ENCODE data around the gene TUBGCP3. TPM values are rescaled to one million over a fixed set of nuclear protein-coding genes. Genes with fewer than 3 reads are reported as not detected.

The TUBGCP3 gene
- total RNA-seq, 2 donors from 2014 or later: 18.6 to 19.5 TPM

GRCh38 chr13:112450118-112450903 lies 137.6 kb downstream of the TUBGCP3 start:
- ATAC-seq (no peak), DNase-seq (no peak)
- intact Hi-C loops (cut with DNase I): no loop called here

- ATAC-seq (no peak), DNase-seq (no peak)
- intact Hi-C loops (cut with DNase I): loop anchor here in 1 of 2 donors (5.0 kb wide), 1 partner anchor 972 kb away; no protein-coding TSS in a partner anchor
Observed at GRCh38 chr13:112449545-112449930, 138.4 kb downstream of the TUBGCP3 start.

GRCh38 chr13:112448621-112449544 lies 139.1 kb downstream of the TUBGCP3 start:
- no peak for ATAC-seq
- DNase-seq: no peak
- intact Hi-C loops (cut with DNase I): loop anchor here in 1 of 2 donors (5.0 kb wide), 1 partner anchor 972 kb away; no protein-coding TSS in a partner anchor

- DNase-seq: no peak
- intact Hi-C loops (cut with DNase I): loop anchor here in 1 of 2 donors (5.0 kb wide), 1 partner anchor 971 kb away; no protein-coding TSS in a partner anchor
Observed at GRCh38 chr13:112447761-112448603, 140.0 kb downstream of the TUBGCP3 start.

GRCh38 chr13:112447306-112447705 lies 140.6 kb downstream of the TUBGCP3 start:
- DNase-seq (no peak), ATAC-seq (no peak)
- intact Hi-C loops (cut with DNase I): loop anchor here in 1 of 2 donors (5.0 kb wide), 1 partner anchor 970 kb away; no protein-coding TSS in a partner anchor

More at GRCh38 chr13:112447761-112448603, 140.0 kb downstream of the TUBGCP3 start:
- ATAC-seq: no peak

GRCh38 chr13:112446867-112447266 lies 141.1 kb downstream of the TUBGCP3 start:
- intact Hi-C loops (cut with DNase I): loop anchor here in 1 of 2 donors (5.0 kb wide), 1 partner anchor 970 kb away; no protein-coding TSS in a partner anchor
- no peak for DNase-seq
- ATAC-seq: no peak

- DNase-seq: no peak
- intact Hi-C loops (cut with DNase I): loop anchor here in 1 of 2 donors (5.0 kb wide), 1 partner anchor 969 kb away; no protein-coding TSS in a partner anchor
- ATAC-seq: no peak
Observed at GRCh38 chr13:112446347-112446861, 141.5 kb downstream of the TUBGCP3 start.

- no peak for DNase-seq
- intact Hi-C loops (cut with DNase I): loop anchor here (2.0 to 5.0 kb wide), 2 partner anchors 968 to 969 kb away; no protein-coding TSS in a partner anchor
- ATAC-seq: no peak
Observed at GRCh38 chr13:112445411-112446271, 142.3 kb downstream of the TUBGCP3 start.

GRCh38 chr13:112444416-112445399 lies 143.2 kb downstream of the TUBGCP3 start:
- ATAC-seq (no peak), DNase-seq (no peak)
- intact Hi-C loops (cut with DNase I): loop anchor here (2.0 to 5.0 kb wide), 3 partner anchors 912 to 968 kb away; no protein-coding TSS in a partner anchor

GRCh38 chr13:112443995-112444311 lies 144.0 kb downstream of the TUBGCP3 start:
- ATAC-seq (peak; percentile 79 to 81), DNase-seq (peak; percentile 56)
- intact Hi-C loops (cut with DNase I): loop anchor here in 1 of 2 donors (2.0 to 5.0 kb wide), 2 partner anchors 912 to 967 kb away; no protein-coding TSS in a partner anchor

GRCh38 chr13:112443191-112443994 lies 144.6 kb downstream of the TUBGCP3 start:
- no peak for DNase-seq
- ATAC-seq: peak in 1 of 2 donors; percentile 54
- intact Hi-C loops (cut with DNase I): loop anchor here in 1 of 2 donors (5.0 kb wide), 1 partner anchor 911 kb away; no protein-coding TSS in a partner anchor

- DNase-seq: no peak
- ATAC-seq: no peak
- intact Hi-C loops (cut with DNase I): loop anchor here in 1 of 2 donors (5.0 kb wide), 1 partner anchor 910 kb away; no protein-coding TSS in a partner anchor
Observed at GRCh38 chr13:112442483-112443090, 145.4 kb downstream of the TUBGCP3 start.

- ATAC-seq (no peak), DNase-seq (no peak)
- intact Hi-C loops (cut with DNase I): loop anchor here in 1 of 2 donors (5.0 kb wide), 1 partner anchor 910 kb away; no protein-coding TSS in a partner anchor
Observed at GRCh38 chr13:112441779-112442310, 146.1 kb downstream of the TUBGCP3 start.

GRCh38 chr13:112441226-112441625 lies 146.7 kb downstream of the TUBGCP3 start:
- intact Hi-C loops (cut with DNase I): loop anchor here in 1 of 2 donors (5.0 kb wide), 1 partner anchor 909 kb away; no protein-coding TSS in a partner anchor
- ATAC-seq: no peak

More at GRCh38 chr13:112441226-112441625, 146.7 kb downstream of the TUBGCP3 start:
- no peak for DNase-seq

All from left cardiac atrium (tissue), 4 donors.